Parathyroid adenoma (tissue), 2 donors: ENCODE results near the gene FAM229A.

ENCODE experiments used
- H2AFZ ChIP-seq: fragments of 300-600 bp; sonication (generic); one replicate; pipeline ENCODE4 v1.7.0; 2017; ENCODE audit warnings: antibody characterized with exemption, mild to moderate bottlenecking
- H3K27ac ChIP-seq: fragments of 300-600 bp; sonication (generic); one replicate; pipeline ENCODE4 v1.7.0; 2017
- H3K27me3 ChIP-seq: fragments of 300-600 bp; sonication (generic); one replicate; pipeline ENCODE4 v1.7.0; 2017; ENCODE audit warnings: low read length; ENCODE audit not compliant: control insufficient read depth, insufficient read depth
- H3K36me3 ChIP-seq: fragments of 300-600 bp; sonication (generic); one replicate; pipeline ENCODE4 v1.7.0; 2017; ENCODE audit warnings: low read length; ENCODE audit not compliant: control insufficient read depth, insufficient read depth
- H3K4me1 ChIP-seq: fragments of 300-600 bp; sonication (generic); one replicate; pipeline ENCODE4 v1.7.0; 2017; ENCODE audit warnings: control low read depth
- H3K4me2 ChIP-seq: fragments of 300-600 bp; sonication (generic); one replicate; pipeline ENCODE4 v1.7.0; 2017; ENCODE audit warnings: low read length
- H3K4me3 ChIP-seq: fragments of 300-600 bp; sonication (generic); one replicate; pipeline ENCODE4 v1.7.0; 2017; ENCODE audit warnings: low read depth, low read length
- H3K79me2 ChIP-seq: fragments of 300-600 bp; sonication (generic); one replicate; pipeline ENCODE4 v1.7.0; 2017; ENCODE audit warnings: control low read depth
- H3K9ac ChIP-seq: fragments of 300-600 bp; sonication (generic); one replicate; pipeline ENCODE4 v1.7.0; 2017; ENCODE audit warnings: mild to moderate bottlenecking
- H3K9me3 ChIP-seq: fragments of 300-600 bp; sonication (generic); one replicate; pipeline ENCODE4 v1.7.0; 2017; ENCODE audit warnings: low read length; ENCODE audit not compliant: control insufficient read depth
- TF ChIP-seq, protein P1 (sequence below): fragments of 300-600 bp; sonication (generic); IDR thresholded peaks from one replicate; pipeline ENCODE4 v1.7.0; 2017; ENCODE audit warnings: antibody characterized with exemption, mild to moderate bottlenecking
- donor health status: primary hyperparathyroidism.

The FAM229A gene

DNA sequence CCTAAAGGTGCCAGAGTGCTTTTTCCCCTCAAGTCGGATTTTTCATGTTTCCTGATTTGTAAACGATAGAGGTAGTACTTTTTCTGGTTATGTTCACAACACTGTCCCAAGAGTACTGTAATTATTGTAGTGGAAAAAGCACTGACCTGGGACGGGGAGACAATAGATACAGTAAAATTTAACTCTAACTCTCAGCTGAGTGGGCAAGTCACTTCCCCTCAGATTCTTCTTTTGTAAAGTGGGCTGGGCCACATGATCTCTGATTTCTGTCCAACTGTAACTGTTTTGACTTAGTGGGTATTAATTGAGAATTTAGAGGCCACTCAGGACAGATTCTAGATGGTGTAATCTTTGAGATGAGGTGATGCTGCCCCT is 45.4 kb downstream of the FAM229A start:
- Histone ChIP-seq H3K36me3 (no peaks in the 10 kb centered on the region), H2AFZ (no peak overlapping the region), H3K9me3 (no peaks in the 10 kb centered on the region), H3K79me2 (no peaks in the 10 kb centered on the region), H3K27me3 (no peaks in the 10 kb centered on the region), H3K27ac (no peak overlapping the region), H3K4me3 (no peak overlapping the region), H3K4me1 (no peaks in the 10 kb centered on the region), H3K9ac (no peak overlapping the region), H3K4me2 (no peak overlapping the region)
- TF ChIP-seq, protein P1, sequence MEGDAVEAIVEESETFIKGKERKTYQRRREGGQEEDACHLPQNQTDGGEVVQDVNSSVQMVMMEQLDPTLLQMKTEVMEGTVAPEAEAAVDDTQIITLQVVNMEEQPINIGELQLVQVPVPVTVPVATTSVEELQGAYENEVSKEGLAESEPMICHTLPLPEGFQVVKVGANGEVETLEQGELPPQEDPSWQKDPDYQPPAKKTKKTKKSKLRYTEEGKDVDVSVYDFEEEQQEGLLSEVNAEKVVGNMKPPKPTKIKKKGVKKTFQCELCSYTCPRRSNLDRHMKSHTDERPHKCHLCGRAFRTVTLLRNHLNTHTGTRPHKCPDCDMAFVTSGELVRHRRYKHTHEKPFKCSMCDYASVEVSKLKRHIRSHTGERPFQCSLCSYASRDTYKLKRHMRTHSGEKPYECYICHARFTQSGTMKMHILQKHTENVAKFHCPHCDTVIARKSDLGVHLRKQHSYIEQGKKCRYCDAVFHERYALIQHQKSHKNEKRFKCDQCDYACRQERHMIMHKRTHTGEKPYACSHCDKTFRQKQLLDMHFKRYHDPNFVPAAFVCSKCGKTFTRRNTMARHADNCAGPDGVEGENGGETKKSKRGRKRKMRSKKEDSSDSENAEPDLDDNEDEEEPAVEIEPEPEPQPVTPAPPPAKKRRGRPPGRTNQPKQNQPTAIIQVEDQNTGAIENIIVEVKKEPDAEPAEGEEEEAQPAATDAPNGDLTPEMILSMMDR, result no peak

GRCh38 chr1:32311709-32312393 is 50.4 kb downstream of the FAM229A start:
- Histone ChIP-seq H3K9me3 (no peaks in the 10 kb centered on the region), H3K9ac (no peak overlapping the region), H3K4me1 (no peaks in the 10 kb centered on the region), H3K79me2 (peaks cover 5% of the 10 kb centered on the region), H3K4me3 (no peak overlapping the region), H3K36me3 (no peaks in the 10 kb centered on the region), H3K27ac (no peak overlapping the region), H3K27me3 (no peaks in the 10 kb centered on the region), H3K4me2 (no peak overlapping the region), H2AFZ (no peak overlapping the region)
- TF ChIP-seq, protein P1, result no peak
